ENCODE measurements around the gene MPPE1. TPM values are rescaled to one million over a fixed set of nuclear protein-coding genes. Genes with fewer than 3 reads are reported as not detected.

MPPE1 gene
- total and polyA plus RNA-seq, 10 of the 15 experiments (the other 5 are each of a cell fraction or from before 2014, with no cell fraction given), result 13.8 to 34.5 (median 27.6) TPM

GRCh38 chr18:11862468-11863137 is 45.5 kb downstream of the MPPE1 start:
- no peak overlapping the region for H2AFZ ChIP-seq (ENCODE audit: control insufficient read depth, low read depth, low read length)
- H3K4me2 ChIP-seq (ENCODE audit: control insufficient read depth, insufficient read depth), result no peak overlapping the region
- H3K27me3 ChIP-seq (replicated peaks in 1 of 2; ENCODE audit: control insufficient read depth in 2 of 2, insufficient read depth in 2 of 2, low read length in 1 of 2), result no peaks in the 10 kb centered on the region; a peak in 2 of 4 replicates
- no peaks in the 10 kb centered on the region for H3K9me3 ChIP-seq (replicated peaks; ENCODE audit: control insufficient read depth, insufficient read depth, low read length)
- FAIRE-seq (no peak), DNase-seq (ENCODE audit: low read depth, low spot score) (no peak), ATAC-seq (no peak)
- intact Hi-C loops (cut with micrococcal nuclease; ENCODE audit: unreplicated experiment), result no loop called here
- H3K36me3 ChIP-seq (ENCODE audit: control insufficient read depth in 2 of 2, insufficient read depth in 2 of 2, low read length in 1 of 2), result no peaks in the 10 kb centered on the region
- no peak overlapping the region for H3K27ac ChIP-seq (ENCODE audit: control insufficient read depth, insufficient read depth)
- no peak overlapping the region for H3K9ac ChIP-seq (ENCODE audit: control insufficient read depth, insufficient read depth, low read length)
- H3K79me2 ChIP-seq (ENCODE audit: control insufficient read depth, insufficient read depth, low read length), result no peaks in the 10 kb centered on the region
- no TSS peak for BruUV-seq (replicated peaks)
- H3K4me1 ChIP-seq (ENCODE audit: control insufficient read depth, insufficient read depth, low read length), result no peaks in the 10 kb centered on the region
- in situ Hi-C loops (cut with MboI), result no loop called here
- WGBS (ENCODE audit: insufficient coverage, insufficient replicate concordance, low lambda C conversion rate, missing lambda C conversion rate), result 47% methylated on average over 6 of the region's 6 CpGs
- no peaks in the 10 kb centered on the region for H4K20me1 ChIP-seq (ENCODE audit: control insufficient read depth, insufficient read depth)
- TF ChIP-seq FOS (IDR thresholded peaks at IDR 0.05; ENCODE audit: borderline replicate concordance, extremely low read depth, insufficient read length), result no peak
- no peak for TF ChIP-seq IRF5 (IDR thresholded peaks at IDR 0.05; ENCODE audit: borderline replicate concordance)
- no peak for TF ChIP-seq ASH2L (IDR thresholded peaks at IDR 0.05; ENCODE audit: borderline replicate concordance, low read depth)
- no peak for TF ChIP-seq CEBPB (IDR thresholded peaks at IDR 0.05; ENCODE audit: borderline replicate concordance in 1 of 2, low read depth in 2 of 2, low read length in 2 of 2)
- TF ChIP-seq ZBED1 (IDR thresholded peaks at IDR 0.05; ENCODE audit: borderline replicate concordance), result no peak
- TF ChIP-seq BMI1 (IDR thresholded peaks at IDR 0.05; ENCODE audit: borderline replicate concordance), result no peak
- TF ChIP-seq BCL11A (IDR thresholded peaks at IDR 0.05; ENCODE audit: low read depth, low read length), result no peak
- TF ChIP-seq, protein P1, sequence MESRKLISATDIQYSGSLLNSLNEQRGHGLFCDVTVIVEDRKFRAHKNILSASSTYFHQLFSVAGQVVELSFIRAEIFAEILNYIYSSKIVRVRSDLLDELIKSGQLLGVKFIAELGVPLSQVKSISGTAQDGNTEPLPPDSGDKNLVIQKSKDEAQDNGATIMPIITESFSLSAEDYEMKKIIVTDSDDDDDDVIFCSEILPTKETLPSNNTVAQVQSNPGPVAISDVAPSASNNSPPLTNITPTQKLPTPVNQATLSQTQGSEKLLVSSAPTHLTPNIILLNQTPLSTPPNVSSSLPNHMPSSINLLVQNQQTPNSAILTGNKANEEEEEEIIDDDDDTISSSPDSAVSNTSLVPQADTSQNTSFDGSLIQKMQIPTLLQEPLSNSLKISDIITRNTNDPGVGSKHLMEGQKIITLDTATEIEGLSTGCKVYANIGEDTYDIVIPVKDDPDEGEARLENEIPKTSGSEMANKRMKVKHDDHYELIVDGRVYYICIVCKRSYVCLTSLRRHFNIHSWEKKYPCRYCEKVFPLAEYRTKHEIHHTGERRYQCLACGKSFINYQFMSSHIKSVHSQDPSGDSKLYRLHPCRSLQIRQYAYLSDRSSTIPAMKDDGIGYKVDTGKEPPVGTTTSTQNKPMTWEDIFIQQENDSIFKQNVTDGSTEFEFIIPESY (IDR thresholded peaks at IDR 0.05), result no peak
- no peak for TF ChIP-seq CBX3 (IDR thresholded peaks at IDR 0.05; ENCODE audit: borderline replicate concordance, low read depth)
- H3K4me3 ChIP-seq, result no peak overlapping the region
- SMC1A ChIA-PET (ENCODE audit: uncharacterized antibody, unreplicated experiment), result no interaction called here
- CTCF ChIA-PET, result no interaction called here
- RAD21 ChIA-PET (ENCODE audit: unreplicated experiment), result no interaction called here
- POLR2A ChIA-PET, result no interaction called here

Data from GM12878 (cell line).